HepG2 (cell line): ENCODE data around the gene RPS25. TPM values are rescaled to one million over a fixed set of nuclear protein-coding genes. Genes with fewer than 3 reads are reported as not detected.

ENCODE experiments used
- ARID4A ChIP-seq: sonication (generic); formaldehyde crosslinking; IDR thresholded peaks from 2 replicates; pipeline ENCODE4 v1.5.0; 2020; ENCODE audit warnings: mild to moderate bottlenecking, missing genetic modification reagents, borderline replicate concordance
- ESRRA ChIP-seq: sonication (generic); formaldehyde crosslinking; IDR thresholded peaks from 2 replicates; pipeline ENCODE4 v1.5.1; 2020; ENCODE audit warnings: mild to moderate bottlenecking, low read depth, missing genetic modification reagents
- FOXA3 ChIP-seq: IDR thresholded peaks from 2 replicates; pipeline ENCODE4 v1.6.1; 2016; ENCODE audit warnings: missing genetic modification reagents, missing compliant biosample characterization
- GABPB1 ChIP-seq: IDR thresholded peaks from 2 replicates; pipeline ENCODE4 v1.6.1; 2016; ENCODE audit warnings: mild to moderate bottlenecking, missing genetic modification reagents, moderate library complexity, missing compliant biosample characterization
- IKZF5 ChIP-seq: IDR thresholded peaks from 2 replicates; pipeline ENCODE4 v1.6.1; 2018; ENCODE audit warnings: missing genetic modification reagents, mild to moderate bottlenecking, missing compliant biosample characterization
- JARID2 ChIP-seq: sonication (generic); formaldehyde crosslinking; IDR thresholded peaks from 2 replicates; pipeline ENCODE4 v1.8.1; 2023; ENCODE audit warnings: missing genetic modification reagents, inconsistent platforms; ENCODE audit not compliant: insufficient replicate concordance
- MBNL3 ChIP-seq: fragments of 250-450 bp; sonication (Bioruptor Pico); conservative IDR thresholded peaks from 2 replicates; pipeline ENCODE4 v1.8.0; 2022; ENCODE audit warnings: mild to moderate bottlenecking, inconsistent platforms
- MYNN ChIP-seq: sonication (generic); formaldehyde crosslinking; IDR thresholded peaks from 2 replicates; pipeline ENCODE4 v1.4.0; 2020; ENCODE audit warnings: mild to moderate bottlenecking, low read depth, missing genetic modification reagents
- NFYC ChIP-seq: IDR thresholded peaks from 2 replicates; pipeline ENCODE4 v1.6.1; 2016; ENCODE audit warnings: missing genetic modification reagents, missing compliant biosample characterization
- POLR2A ChIP-seq, 2 experiments: IDR thresholded peaks; 2 replicates each; pipeline ENCODE4 v1.6.1; 2011; ENCODE audit warnings: low read depth in 2 of 2, low read length in 2 of 2, mild to moderate bottlenecking in 1 of 2, moderate library complexity in 1 of 2; ENCODE audit not compliant: insufficient read depth in 1 of 2
- SNRNP70 ChIP-seq: fragments of 200-400 bp; formaldehyde crosslinking; IDR thresholded peaks from 2 replicates; pipeline ENCODE4 v1.6.1; 2017; ENCODE audit warnings: mild to moderate bottlenecking, low read depth, low read length, moderate library complexity
- USF2 ChIP-seq, 2 experiments: sonication (generic) in 1 of 2; formaldehyde crosslinking in 1 of 2; IDR thresholded peaks; 2 replicates each; pipeline versions ENCODE4 v1.5.1 to v1.6.1; 2011 to 2020; ENCODE audit warnings: borderline replicate concordance in 1 of 2, low read depth in 1 of 2, low read length in 1 of 2, mild to moderate bottlenecking in 1 of 2, missing genetic modification reagents in 1 of 2, moderate library complexity in 1 of 2
- ZNF18 ChIP-seq: sonication (generic); formaldehyde crosslinking; IDR thresholded peaks from 2 replicates; pipeline ENCODE4 v1.8.0; 2022; ENCODE audit warnings: mild to moderate bottlenecking, missing genetic modification reagents; ENCODE audit not compliant: insufficient replicate concordance
- ZNF276 ChIP-seq: sonication (generic); formaldehyde crosslinking; IDR thresholded peaks from 2 replicates; pipeline ENCODE4 v1.4.0; 2020; ENCODE audit warnings: mild to moderate bottlenecking, low read depth, missing genetic modification reagents
- ZNF552 ChIP-seq: sonication (generic); formaldehyde crosslinking; IDR thresholded peaks from 2 replicates; pipeline ENCODE4 v1.9.0; 2022; ENCODE audit warnings: missing genetic modification reagents, mild to moderate bottlenecking, borderline replicate concordance
- ZSCAN12 ChIP-seq: sonication (generic); formaldehyde crosslinking; IDR thresholded peaks from 2 replicates; pipeline ENCODE4 v1.9.0; 2021; ENCODE audit warnings: mild to moderate bottlenecking, missing genetic modification reagents
- polyA plus RNA-seq, 8 experiments: library from polyadenylated mRNA; depleted of rRNA in 3 of 8; stranded (reverse) in 7 of 8; unstranded in 1 of 8; fragments of >200 nt; fragmentation: Illumina TruSeq in 4 of 8; extraction: Trizol in 4 of 8; gene quantifications; 2 replicates each; pipeline versions ENCODE4 v1.2.1 to v1.2.3, GENCODE V29; 2011 to 2016; ENCODE audit warnings: low read depth in 4 of 8, missing spikeins in 1 of 8, mixed read lengths in 1 of 8; ENCODE audit not compliant: insufficient read depth in 1 of 8
- total RNA-seq, 5 experiments: library from RNA; depleted of rRNA; stranded (reverse); fragments of >200 nt; fragmentation: Illumina TruSeq; extraction: Trizol; gene quantifications; 2 replicates each; pipeline ENCODE4 v1.2.3, GENCODE V29; 2016; ENCODE audit warnings: low read depth in 1 of 5

The RPS25 gene
- total and polyA plus RNA-seq, 2 of the 13 experiments (the other 11 are each of a cell fraction or from before 2014, with no cell fraction given): 839 to 1,415 TPM

GRCh38 chr11:119067371-119068222, 49.5 kb upstream of the RPS25 start, which contains the start of gene VPS11 (continued):
- TF ChIP-seq SNRNP70 (no peak), MYNN (0 out of 2 replicates have a peak, but pooled peaks have one; percentile 49), ZNF276 (CRISPR knock-in tag) (0 out of 2 replicates have a peak, but pooled peaks have one; percentile 34), IKZF5 (peak; percentile 95), NFYC (peak; percentile 69), ARID4A (CRISPR knock-in tag) (peak; percentile 94), ZNF18 (no peak), ZNF552 (CRISPR knock-in tag) (no peak), FOXA3 (CRISPR knock-in tag) (peak; percentile 51), ZSCAN12 (CRISPR knock-in tag) (no peak), USF2 (IDR thresholded peaks at IDR 0.05; ENCODE audit: low read depth, low read length) (peak; percentile 98), USF2 (CRISPR knock-in tag; IDR thresholded peaks at IDR 0.05; ENCODE audit: borderline replicate concordance) (peak; percentile 99; the same call in 1 of the 2 replicates), JARID2 (CRISPR knock-in tag) (no peak), POLR2A (IDR thresholded peaks at IDR 0.05; ENCODE audit: insufficient read depth in 1 of 2, low read depth in 2 of 2, low read length in 2 of 2) (peak; percentile 70 to 82), GABPB1 (CRISPR knock-in tag) (peak; percentile 97), ESRRA (CRISPR knock-in tag) (no peak), MBNL3 (CRISPR knock-in tag) (no peak)
